Activated CD8-positive, alpha-beta memory T cell treated with anti-CD3 and anti-CD28 coated beads, Interleukin-2, amount 50 U/mL, for 1 hour (primary cell): ENCODE results near the gene IFNA17.
"Not testable (repeated sequence)": the region's sequence is repeated elsewhere in the genome, so short reads cannot be mapped to it uniquely, and the experiment has no call there.

Source experiments
- DNase-seq: peaks from one replicate; pipeline ENCODE4 v3.0.0-alpha.2; 2020; ENCODE audit errors: extremely low read depth

Gene IFNA17

DNA sequence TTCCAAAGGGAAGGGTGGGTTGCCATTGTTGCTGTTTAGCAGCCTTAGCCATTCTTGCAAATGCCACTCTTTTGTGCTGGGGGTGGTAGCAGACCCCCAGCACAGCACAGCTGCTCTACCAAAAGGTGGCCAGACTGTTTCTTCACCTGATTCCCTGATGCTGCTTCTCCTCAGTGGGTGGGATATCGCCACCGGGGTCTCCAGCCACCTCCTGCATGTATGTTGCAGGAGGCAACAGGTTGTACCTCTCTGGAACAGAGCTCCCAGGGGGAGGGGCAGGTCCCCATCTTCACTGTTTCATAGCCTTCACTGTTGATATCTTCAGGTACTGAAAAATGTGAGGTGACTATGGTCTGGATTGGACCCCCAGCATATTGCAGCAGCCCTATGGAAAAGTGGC is 17.2 kb downstream of the IFNA17 start:
- not testable (repeated sequence) for DNase-seq

DNA sequence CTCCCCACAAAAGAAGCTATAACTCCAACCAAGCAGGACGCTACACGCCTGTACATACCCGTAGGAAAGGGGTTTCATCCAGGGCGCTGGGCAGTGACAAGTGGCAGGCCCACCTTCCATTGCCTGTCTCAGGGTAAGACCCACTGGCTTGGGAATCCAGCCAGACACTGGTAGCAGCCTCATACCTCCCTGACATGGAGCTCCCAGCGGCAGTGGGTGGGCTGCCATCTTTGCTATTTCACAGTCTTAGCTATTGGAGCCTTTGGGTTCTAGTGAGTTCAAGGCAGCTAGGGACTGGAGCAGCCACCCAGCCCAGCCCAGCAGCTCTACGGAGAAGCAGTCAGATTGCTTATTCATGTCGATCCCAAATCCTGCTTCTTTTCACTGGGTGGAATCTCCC is 17.7 kb downstream of the IFNA17 start:
- no peak for DNase-seq

DNA sequence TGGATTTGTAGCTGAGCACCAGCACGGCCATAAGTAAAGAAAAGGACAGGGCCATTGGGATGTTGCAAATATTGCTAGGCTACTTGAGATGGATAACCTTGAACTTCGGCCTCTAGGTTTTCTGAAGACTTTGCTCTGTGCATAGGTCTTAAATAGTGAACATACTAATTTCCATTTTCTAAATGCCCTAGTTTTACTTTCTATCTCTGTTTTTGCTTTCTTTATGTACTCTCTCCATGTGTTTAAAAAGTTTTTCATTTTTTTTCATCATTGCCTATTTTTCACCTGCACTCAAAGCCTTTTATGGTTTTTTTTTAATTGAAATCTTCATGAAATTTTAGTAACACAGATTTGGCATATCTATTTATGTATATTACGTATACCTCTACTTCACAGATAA is 21.0 kb downstream of the IFNA17 start, which contains the start of gene IFNA10:
IFNA10 (minus strand) TSS at position 101 of the 400 bp plus-strand sequence; CDS start at position 55, 46 bp downstream.
- not testable (repeated sequence) for DNase-seq

DNA sequence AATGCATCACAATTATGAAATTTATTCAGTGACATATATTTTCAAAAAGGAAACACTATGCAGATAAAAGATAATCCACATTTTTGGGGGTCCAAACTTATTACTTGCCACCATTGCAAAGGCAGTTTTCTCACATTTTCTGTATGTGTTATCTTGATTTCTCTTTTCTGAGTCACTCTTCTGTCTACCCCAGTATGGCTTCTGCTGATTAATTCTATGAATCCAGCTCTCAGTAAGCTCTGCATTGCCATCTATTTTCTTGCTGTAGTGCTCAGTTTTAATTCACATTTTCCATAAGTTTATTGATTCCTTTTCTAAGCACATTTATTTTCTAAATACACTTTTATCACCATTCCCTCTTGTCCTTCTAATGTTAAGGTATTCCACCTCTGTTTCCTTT is 22.8 kb downstream of the IFNA17 start:
- DNase-seq = no peak

DNA sequence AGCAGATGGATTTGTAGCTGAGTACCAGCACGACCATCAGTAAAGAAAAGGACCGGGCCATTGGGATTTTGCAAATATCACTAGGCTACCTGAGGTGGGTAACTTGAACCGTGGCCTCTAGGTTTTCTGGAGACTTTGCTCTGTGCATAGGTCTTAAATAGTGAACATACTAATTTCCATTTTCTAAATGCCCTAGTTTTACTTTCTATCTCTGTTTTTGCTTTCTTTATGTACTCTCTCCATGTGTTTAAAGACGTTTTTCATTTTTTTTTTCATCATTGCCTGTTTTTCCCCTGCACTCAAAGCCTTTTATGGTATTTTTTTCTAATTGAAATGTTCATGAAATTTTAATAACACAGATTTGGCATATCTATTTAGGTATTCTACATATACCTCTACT is 25.9 kb downstream of the IFNA17 start, which contains the start of gene IFNA7:
IFNA7 (minus strand) TSS at position 101 of the 400 bp plus-strand sequence; CDS start at position 61, 40 bp downstream.
- not testable (repeated sequence) for DNase-seq

DNA sequence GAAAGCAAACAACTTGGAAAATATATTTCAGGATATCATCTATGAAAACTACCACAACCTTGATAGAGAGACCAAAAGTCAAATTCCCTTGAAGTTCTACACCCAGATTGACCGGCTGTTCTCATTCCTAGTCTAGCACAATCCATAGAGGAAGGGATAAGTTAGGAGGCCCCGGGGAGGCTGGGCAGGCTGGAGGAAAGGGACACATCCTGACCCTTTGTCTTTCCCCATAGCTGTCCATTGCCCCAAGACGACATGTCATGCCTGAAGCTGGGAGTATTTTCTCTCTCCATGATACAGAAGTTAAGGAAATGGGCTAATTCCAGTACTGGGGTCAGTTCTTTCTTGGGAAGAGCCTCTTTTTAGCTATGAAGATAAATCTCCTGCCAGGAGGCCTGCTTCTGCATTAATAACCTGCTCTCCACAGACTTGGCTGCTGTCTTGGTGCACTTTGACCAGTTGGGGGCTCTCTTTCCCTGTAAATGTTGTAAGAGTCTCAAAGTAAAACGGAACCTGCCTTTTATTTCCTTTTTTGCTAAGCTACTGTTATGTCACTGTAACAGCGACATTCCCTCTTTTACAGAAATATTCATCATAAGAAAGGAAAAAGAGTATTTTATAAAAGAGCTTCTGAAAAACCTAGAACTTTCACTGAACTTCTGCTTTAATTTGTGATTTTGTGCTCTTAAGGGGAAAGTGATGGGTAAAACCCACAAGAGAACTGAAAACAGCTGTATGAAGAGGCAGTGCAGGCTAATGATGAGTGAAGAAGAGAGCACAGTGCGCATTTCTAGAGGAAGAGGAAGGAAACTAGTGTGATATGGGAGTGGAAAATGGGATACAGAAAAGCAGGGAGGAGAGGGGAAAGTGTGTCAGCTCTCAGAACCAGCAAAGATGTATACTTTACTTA is 32.9 kb downstream of the IFNA17 start:
- peak; percentile 12 for DNase-seq

DNA sequence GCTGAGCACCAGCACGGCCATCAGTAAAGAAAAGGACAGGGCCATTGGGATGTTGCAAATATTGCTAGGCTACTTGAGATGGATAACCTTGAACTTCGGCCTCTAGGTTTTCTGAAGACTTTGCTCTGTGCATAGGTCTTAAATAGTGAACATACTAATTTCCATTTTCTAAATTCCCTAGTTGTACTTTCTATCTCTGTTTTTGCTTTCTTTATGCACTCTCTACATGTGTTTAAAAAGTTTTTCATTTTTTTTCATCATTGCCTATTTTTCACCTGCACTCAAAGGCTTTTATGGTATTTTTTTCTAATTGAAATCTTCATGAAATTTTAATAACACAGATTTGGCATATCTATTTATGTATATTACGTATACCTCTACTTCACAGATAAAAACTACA is 40.5 kb downstream of the IFNA17 start, which contains the start of gene IFNA4:
IFNA4 (minus strand) TSS at position 101 of the 400 bp plus-strand sequence; CDS start at position 45, 56 bp downstream.
- not testable (repeated sequence) for DNase-seq

DNA sequence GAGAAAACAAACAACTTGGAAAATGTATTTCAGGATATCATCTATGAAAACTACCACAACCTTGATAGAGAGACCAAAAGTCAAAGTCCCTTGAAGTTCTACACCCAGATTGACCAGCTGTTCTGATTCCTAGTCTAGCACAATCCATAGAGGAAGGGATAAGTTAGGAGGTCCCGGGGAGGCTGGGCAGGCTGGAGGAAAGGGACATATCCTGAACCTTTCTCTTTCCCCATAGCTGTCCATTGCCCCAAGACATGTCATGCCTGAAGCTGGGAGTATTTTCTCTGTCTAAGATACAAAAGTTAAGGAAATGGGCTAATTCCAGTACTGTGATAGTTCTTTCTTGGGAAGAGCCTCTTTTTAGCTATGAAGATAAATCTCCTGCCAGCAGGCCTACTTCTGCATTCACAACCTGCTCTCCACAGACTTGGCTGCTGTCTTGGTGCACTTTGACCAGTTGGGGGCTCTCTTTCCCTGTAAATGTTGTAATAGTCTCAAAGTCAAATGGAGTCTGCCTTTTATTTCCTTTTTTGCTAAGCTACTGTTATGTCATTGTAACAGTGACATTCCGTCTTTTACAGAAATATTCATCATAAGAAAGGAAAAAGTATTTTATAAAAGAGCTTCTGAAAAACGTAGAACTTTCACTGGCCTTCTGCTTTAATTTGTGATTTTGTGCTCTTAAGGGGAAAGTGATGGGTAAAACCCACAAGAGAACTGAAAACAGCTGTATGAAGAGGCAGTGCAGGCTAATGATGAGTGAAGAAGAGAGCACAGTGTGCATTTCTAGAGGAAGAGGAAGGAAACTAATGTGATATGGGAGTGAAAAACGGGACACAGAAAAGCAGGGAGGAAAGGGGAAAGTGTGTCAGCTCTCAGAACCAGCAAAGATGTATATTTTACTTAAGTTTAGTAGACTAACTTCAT is 44.9 kb downstream of the IFNA17 start:
- DNase-seq = not testable (repeated sequence)
